ENCODE results near the gene NMRK1. TPM values are rescaled to one million over a fixed set of nuclear protein-coding genes. Genes with fewer than 3 reads are reported as not detected.

NMRK1 gene
- total RNA-seq, 1 donor from 2014 or later: 20.4 TPM

DNA sequence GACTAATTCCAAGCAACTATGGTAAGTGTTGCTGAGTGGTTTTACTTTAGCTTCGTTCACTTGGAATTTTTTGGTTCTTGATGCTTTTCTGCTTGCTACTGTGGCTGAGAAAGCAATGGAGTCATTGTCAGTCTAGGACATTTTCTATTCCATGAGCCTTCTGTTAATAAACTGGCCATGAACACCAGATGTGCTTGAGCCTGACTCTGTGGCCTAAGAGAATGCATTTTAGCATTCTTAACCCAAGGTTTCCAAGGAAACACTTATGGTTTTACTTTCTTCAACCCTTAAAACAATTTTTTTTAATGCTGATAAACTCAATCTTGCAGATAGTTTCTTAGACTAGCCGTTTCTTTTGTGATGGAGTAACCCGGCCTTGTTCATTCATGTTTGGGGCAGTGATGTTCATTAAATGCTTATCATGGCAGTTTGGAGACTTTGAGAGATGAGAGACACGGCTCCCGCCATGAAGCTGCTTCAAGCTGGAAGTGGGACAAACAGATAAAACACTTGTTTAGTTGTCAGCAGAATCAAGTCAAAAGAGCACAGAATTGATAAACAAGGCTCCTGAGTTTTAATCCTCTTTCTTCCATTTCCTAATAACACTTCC, 42.8 kb upstream of the NMRK1 start:
- H3K27me3 ChIP-seq: no peaks in the 10 kb centered on the region
- no peak for DNase-seq (ENCODE audit: extremely low spot score in 2 of 2)

DNA sequence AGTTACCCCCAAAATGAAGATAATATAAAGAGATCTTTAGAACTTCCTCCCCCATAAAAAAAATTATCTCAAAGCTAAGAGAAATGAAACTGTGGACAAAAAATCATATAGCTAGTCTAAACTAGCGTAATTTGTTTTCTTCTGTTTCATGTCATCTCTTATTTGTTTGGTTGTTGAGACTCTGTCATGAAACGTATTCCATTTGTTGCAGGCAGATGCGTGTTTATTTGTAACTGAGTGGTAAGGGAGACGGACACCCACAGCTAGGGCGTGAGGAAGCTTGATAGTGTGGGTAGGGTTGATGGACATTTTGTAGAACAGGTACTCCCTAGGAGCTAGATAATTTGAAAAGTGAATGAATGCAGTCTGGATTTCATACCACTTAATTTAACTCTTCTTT, 42.2 kb upstream of the NMRK1 start:
- Histone ChIP-seq H3K27ac (no peak overlapping the region), H3K4me1 (peaks cover 10% of the 10 kb centered on the region), H3K36me3 (peaks cover 0 to 20% of the 10 kb centered on the region in 2 donors), H3K9me3 (no peaks in the 10 kb centered on the region), H3K4me3 (no peak overlapping the region), H3K27me3 (no peaks in the 10 kb centered on the region)
- no peak for DNase-seq (ENCODE audit: extremely low spot score in 2 of 2)
- intact Hi-C loops (cut with DNase I): no loop called here
- TF ChIP-seq POLR2AphosphoS5 (IDR thresholded peaks at IDR 0.05; ENCODE audit: insufficient read depth in 1 of 2, low read depth in 1 of 2): no peak

More for the DNA sequence above, 42.8 kb upstream of the NMRK1 start:
- TF ChIP-seq CTCF (IDR thresholded peaks at IDR 0.05) (no peak), POLR2AphosphoS5 (IDR thresholded peaks at IDR 0.05; ENCODE audit: insufficient read depth in 1 of 2, low read depth in 1 of 2) (no peak), POLR2A (IDR thresholded peaks at IDR 0.05) (no peak)
- Histone ChIP-seq H3K9me3 (no peaks in the 10 kb centered on the region), H3K36me3 (peaks cover 0 to 20% of the 10 kb centered on the region in 2 donors), H3K27ac (no peak overlapping the region), H3K4me3 (no peak overlapping the region), H3K4me1 (peaks cover 10% of the 10 kb centered on the region)
- intact Hi-C loops (cut with DNase I): no loop called here

- H3K27ac ChIP-seq: no peak overlapping the region
- TF ChIP-seq POLR2A (IDR thresholded peaks at IDR 0.05): no peak
- TF ChIP-seq CTCF (IDR thresholded peaks at IDR 0.05): no peak
- no peak for TF ChIP-seq POLR2AphosphoS5 (IDR thresholded peaks at IDR 0.05; ENCODE audit: insufficient read depth in 1 of 2, low read depth in 1 of 2)
- peaks cover 16% of the 10 kb centered on the region for H3K4me1 ChIP-seq
- H3K27me3 ChIP-seq: no peaks in the 10 kb centered on the region
- peaks cover 0 to 20% of the 10 kb centered on the region in 2 donors for H3K36me3 ChIP-seq
- no peak overlapping the region for H3K4me3 ChIP-seq
- no peaks in the 10 kb centered on the region for H3K9me3 ChIP-seq
- DNase-seq (ENCODE audit: extremely low spot score in 2 of 2): no peak
- intact Hi-C loops (cut with DNase I): no loop called here
Observed at GRCh38 chr9:75128535-75128934, 40.6 kb upstream of the NMRK1 start.

DNA sequence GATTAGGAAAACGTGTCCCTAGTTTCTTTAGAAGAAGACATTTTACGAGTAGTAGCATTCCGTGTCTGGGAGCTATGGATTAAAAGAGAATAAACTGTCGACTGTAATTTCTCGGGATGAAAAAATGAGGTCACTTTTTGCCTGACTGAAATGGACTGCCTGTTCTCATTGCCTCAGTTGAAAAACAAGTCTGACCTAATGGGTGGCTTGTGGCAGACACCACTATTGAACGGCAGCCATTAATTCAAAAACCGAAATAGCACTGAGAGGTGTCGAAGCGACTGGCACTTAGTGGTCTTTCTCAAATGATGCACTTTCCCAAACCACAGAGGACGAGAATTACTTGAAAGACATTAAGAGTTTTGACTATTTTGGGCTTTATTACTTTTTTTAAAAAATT, 35.7 kb upstream of the NMRK1 start:
- TF ChIP-seq CTCF (IDR thresholded peaks at IDR 0.05) (no peak), POLR2A (IDR thresholded peaks at IDR 0.05) (no peak), POLR2AphosphoS5 (IDR thresholded peaks at IDR 0.05; ENCODE audit: insufficient read depth in 1 of 2, low read depth in 1 of 2) (no peak)
- no peaks in the 10 kb centered on the region for H3K36me3 ChIP-seq
- H3K9me3 ChIP-seq: no peaks in the 10 kb centered on the region
- DNase-seq (ENCODE audit: extremely low spot score in 2 of 2): no peak
- H3K4me1 ChIP-seq: peaks cover 6% of the 10 kb centered on the region
- H3K27ac ChIP-seq: no peak overlapping the region
- intact Hi-C loops (cut with DNase I): no loop called here
- H3K27me3 ChIP-seq: no peaks in the 10 kb centered on the region
- no peak overlapping the region for H3K4me3 ChIP-seq

DNA sequence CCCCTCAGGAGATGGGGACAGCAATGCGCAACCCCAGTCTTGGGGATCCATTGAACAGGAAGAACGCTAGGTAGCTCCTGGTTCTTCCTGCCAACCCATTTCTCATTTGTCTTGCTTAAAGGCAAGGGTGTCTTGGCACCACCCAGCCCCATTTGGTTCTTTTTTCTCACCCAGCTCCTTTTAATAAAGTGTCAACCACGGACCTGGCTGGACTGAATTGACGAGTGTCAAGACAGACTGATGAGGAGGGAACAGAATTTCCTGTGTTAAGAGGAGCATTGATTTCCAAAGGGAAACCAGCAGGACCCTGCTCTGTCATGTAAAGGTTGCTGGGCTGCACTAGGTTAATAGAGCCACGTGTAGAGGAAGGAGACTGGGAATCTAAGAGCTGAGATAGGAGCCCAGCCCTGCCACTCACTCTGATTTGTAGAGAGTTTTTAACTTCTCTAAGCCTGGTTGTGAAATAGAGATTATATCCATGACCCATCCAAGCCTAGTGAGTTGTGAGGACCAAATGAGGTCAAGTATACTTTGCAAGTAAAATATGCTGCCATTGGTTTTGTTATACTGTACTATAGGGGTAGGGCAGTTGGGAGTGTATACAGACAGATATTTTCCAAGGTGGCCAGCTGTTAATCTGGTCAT, 34.1 kb upstream of the NMRK1 start:
- no peak overlapping the region for H3K27ac ChIP-seq
- no peak for DNase-seq (ENCODE audit: extremely low spot score in 2 of 2)
- peaks cover 6% of the 10 kb centered on the region for H3K4me1 ChIP-seq
- no peaks in the 10 kb centered on the region for H3K27me3 ChIP-seq
- H3K4me3 ChIP-seq: no peak overlapping the region
- no peaks in the 10 kb centered on the region for H3K36me3 ChIP-seq
- H3K9me3 ChIP-seq: no peaks in the 10 kb centered on the region
- intact Hi-C loops (cut with DNase I): no loop called here
- TF ChIP-seq POLR2A (IDR thresholded peaks at IDR 0.05) (no peak), CTCF (IDR thresholded peaks at IDR 0.05) (no peak), POLR2AphosphoS5 (IDR thresholded peaks at IDR 0.05; ENCODE audit: insufficient read depth in 1 of 2, low read depth in 1 of 2) (no peak)
